ENCODE data around the gene LMBRD1. TPM values are rescaled to one million over a fixed set of nuclear protein-coding genes. Genes with fewer than 3 reads are reported as not detected.

The LMBRD1 gene
- polyA plus RNA-seq, 1 of the 3 experiments (the other 2 are of a cell fraction): 6.5 TPM

DNA sequence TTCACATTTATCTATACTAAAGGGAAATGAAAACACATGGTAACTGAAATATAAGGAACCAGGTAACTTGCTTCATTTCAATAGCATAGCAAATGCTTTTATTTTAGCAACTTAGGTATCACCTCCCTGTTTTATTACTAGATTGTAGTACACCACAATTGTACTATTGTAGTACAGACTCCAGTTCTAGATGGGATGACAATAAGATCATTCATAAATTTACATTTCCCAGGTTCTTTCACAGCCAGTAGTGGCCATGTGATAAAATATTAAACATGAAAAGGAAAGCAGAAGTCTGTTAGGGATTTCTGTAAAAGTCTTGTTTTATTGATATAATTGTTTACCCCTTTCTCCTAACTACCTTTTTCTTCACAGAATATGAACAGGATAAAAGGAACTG is 97.2 kb downstream of the LMBRD1 start:
- H3K9me3 ChIP-seq: no peaks in the 10 kb centered on the region
- H3K4me2 ChIP-seq: no peak overlapping the region
- H3K27ac ChIP-seq (ENCODE audit: low read depth in 2 of 2, low read length in 1 of 2): no peak overlapping the region
- H3K9me2 ChIP-seq: no peaks in the 10 kb centered on the region
- POLR2A ChIA-PET: no interaction called here
- H3F3A ChIP-seq (replicated peaks; ENCODE audit: insufficient read depth): no peaks in the 10 kb centered on the region
- CTCF ChIA-PET: interaction anchor here (1.7 kb wide), 1 partner anchor 725 kb away, joined by 3 read pairs; no protein-coding TSS in a partner anchor
- H2AFZ ChIP-seq (ENCODE audit: low read depth): no peak overlapping the region
- H3K4me1 ChIP-seq (ENCODE audit: control insufficient read depth in 1 of 2, insufficient read depth in 2 of 2, low read depth in 1 of 2, low read length in 1 of 2): no peaks in the 10 kb centered on the region; a peak in 1 of 4 replicates
- H4K20me1 ChIP-seq (ENCODE audit: insufficient read depth): no peaks in the 10 kb centered on the region
- H3K36me3 ChIP-seq (replicated peaks in 1 of 2; ENCODE audit: control insufficient read depth in 1 of 2, insufficient read depth in 2 of 2, low read length in 1 of 2): peaks cover 17 to 20% of the 10 kb centered on the region in 2 experiments
- no peak overlapping the region for H3K4me3 ChIP-seq (ENCODE audit: low read depth in 2 of 2, low read length in 1 of 2)
- H3K9ac ChIP-seq: no peak overlapping the region
- no peak for DNase-seq
- no peak for TF ChIP-seq MEF2A (IDR thresholded peaks at IDR 0.05; ENCODE audit: borderline replicate concordance, low read depth)
- TF ChIP-seq RAD21 (IDR thresholded peaks at IDR 0.05; ENCODE audit: low read length): no peak
- H3K79me2 ChIP-seq (ENCODE audit: insufficient read depth): no peaks in the 10 kb centered on the region; the same call in 1 of the 2 replicates
- no peaks in the 10 kb centered on the region for H3K27me3 ChIP-seq (ENCODE audit: insufficient read depth)

DNA sequence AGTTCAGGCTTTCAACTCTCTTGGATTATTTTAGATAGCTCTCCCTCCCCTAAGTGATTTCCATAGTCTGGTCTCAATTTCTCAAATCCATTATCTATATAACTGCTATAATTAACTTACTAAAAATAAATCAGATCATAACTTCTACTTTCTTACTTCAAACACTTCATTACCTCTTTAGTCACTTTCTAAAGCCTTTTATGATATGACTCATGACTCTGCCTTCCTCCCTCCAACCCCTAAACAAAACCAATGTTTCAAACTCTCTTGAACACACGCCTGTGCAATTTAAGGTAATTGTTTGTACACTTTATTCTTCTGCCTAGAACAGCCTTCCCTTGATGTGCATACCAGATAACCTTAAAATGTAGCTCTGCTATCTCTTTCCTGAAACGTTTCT is 100.5 kb downstream of the LMBRD1 start:
- CTCF ChIA-PET: interaction anchor here (0.8 to 1.7 kb wide), 2 partner anchors 9 to 721 kb away, joined by 3 to 4 read pairs; no protein-coding TSS in a partner anchor
- Histone ChIP-seq H2AFZ (ENCODE audit: low read depth) (no peak overlapping the region), H3K4me2 (no peak overlapping the region), H3K36me3 (replicated peaks in 1 of 2; ENCODE audit: control insufficient read depth in 1 of 2, insufficient read depth in 2 of 2, low read length in 1 of 2) (peaks cover 16 to 17% of the 10 kb centered on the region in 2 experiments), H4K20me1 (ENCODE audit: insufficient read depth) (no peaks in the 10 kb centered on the region), H3K27ac (ENCODE audit: low read depth in 2 of 2, low read length in 1 of 2) (no peak overlapping the region), H3F3A (replicated peaks; ENCODE audit: insufficient read depth) (no peaks in the 10 kb centered on the region), H3K9me2 (no peaks in the 10 kb centered on the region), H3K27me3 (ENCODE audit: insufficient read depth) (no peaks in the 10 kb centered on the region), H3K9me3 (no peaks in the 10 kb centered on the region), H3K4me3 (ENCODE audit: low read depth in 2 of 2, low read length in 1 of 2) (no peak overlapping the region), H3K79me2 (ENCODE audit: insufficient read depth) (no peaks in the 10 kb centered on the region; the same call in 1 of the 2 replicates), H3K4me1 (ENCODE audit: control insufficient read depth in 1 of 2, insufficient read depth in 2 of 2, low read depth in 1 of 2, low read length in 1 of 2) (no peaks in the 10 kb centered on the region; a peak in 1 of 4 replicates), H3K9ac (no peak overlapping the region)
- TF ChIP-seq ZBTB33 (IDR thresholded peaks at IDR 0.05; ENCODE audit: borderline replicate concordance, low read depth) (no peak), NFIC (IDR thresholded peaks at IDR 0.05; ENCODE audit: borderline replicate concordance) (no peak)
- POLR2A ChIA-PET: no interaction called here
- 45% methylated on average over 2 of the region's 2 CpGs for WGBS (ENCODE audit: low lambda C conversion rate)
- DNase-seq: no peak

DNA sequence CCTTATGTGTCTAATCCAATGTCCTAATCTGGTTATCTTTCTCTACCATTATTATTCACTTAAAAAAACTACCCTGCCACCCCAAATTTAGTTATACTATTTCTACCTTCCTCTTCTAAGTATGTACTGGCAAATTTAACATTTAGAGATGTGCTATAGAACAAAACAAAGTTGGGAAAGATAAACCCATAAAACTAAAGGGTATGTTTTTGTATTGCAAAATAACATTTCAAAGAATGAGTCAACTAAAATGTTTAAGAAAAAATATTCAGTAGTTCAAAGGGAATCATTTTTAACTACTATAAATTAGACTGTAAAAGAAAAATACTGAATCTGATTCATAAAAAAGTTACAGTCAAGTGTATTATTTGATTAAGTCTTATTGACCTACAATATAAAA is 103.0 kb downstream of the LMBRD1 start:
- Histone ChIP-seq H3K9me3 (no peaks in the 10 kb centered on the region), H3K27ac (ENCODE audit: low read depth in 2 of 2, low read length in 1 of 2) (no peak overlapping the region), H3K27me3 (ENCODE audit: insufficient read depth) (no peaks in the 10 kb centered on the region), H3K4me2 (no peak overlapping the region), H3K9me2 (no peaks in the 10 kb centered on the region), H3K4me3 (ENCODE audit: low read depth in 2 of 2, low read length in 1 of 2) (no peak overlapping the region), H3K9ac (no peak overlapping the region), H3K4me1 (ENCODE audit: control insufficient read depth in 1 of 2, insufficient read depth in 2 of 2, low read depth in 1 of 2, low read length in 1 of 2) (no peaks in the 10 kb centered on the region; a peak in 1 of 4 replicates), H2AFZ (ENCODE audit: low read depth) (no peak overlapping the region), H3K79me2 (ENCODE audit: insufficient read depth) (no peaks in the 10 kb centered on the region), H4K20me1 (ENCODE audit: insufficient read depth) (no peaks in the 10 kb centered on the region), H3F3A (replicated peaks; ENCODE audit: insufficient read depth) (no peaks in the 10 kb centered on the region), H3K36me3 (replicated peaks in 1 of 2; ENCODE audit: control insufficient read depth in 1 of 2, insufficient read depth in 2 of 2, low read length in 1 of 2) (peaks cover 14 to 15% of the 10 kb centered on the region in 2 experiments)
- DNase-seq: no peak
- ChIA-PET CTCF (no interaction called here), POLR2A (no interaction called here)
- no peak for TF ChIP-seq YY1 (IDR thresholded peaks at IDR 0.05; ENCODE audit: low read depth)
